GM18511 (cell line): ENCODE results near the gene RHCG.

Experiments used
- ATAC-seq: cut with Tn5 transposase; IDR thresholded peaks from one replicate; pipeline ENCODE4 v1.9.1; 2021; ENCODE audit warnings: mild to moderate bottlenecking, moderate library complexity; ENCODE audit not compliant: unreplicated experiment

The RHCG gene

DNA sequence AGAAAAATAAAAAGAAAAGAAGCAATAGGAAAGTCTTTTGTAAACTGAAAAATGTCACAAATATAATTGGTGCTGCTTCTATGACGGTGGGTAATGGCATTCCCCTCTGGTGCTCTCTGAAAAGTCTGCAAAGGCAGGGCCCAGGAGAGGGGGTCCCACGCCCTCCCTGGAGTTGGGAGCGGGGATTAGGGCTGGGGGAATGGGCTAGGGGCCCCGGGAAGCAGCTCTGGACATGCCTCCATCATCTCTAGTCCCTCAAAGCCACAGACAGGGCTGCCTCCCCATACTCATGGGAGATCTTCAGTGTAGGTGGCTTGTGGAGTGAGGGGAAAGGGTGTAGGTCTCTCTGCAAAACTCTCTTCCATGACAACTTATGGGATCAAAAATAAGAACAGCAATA, 7.8 kb upstream of the RHCG start:
- no peak for ATAC-seq

- ATAC-seq: no peak
These were observed 6.6 kb upstream of the RHCG start for GRCh38 chr15:89502867-89503595.

- ATAC-seq: no peak
These were observed 5.3 kb upstream of the RHCG start for GRCh38 chr15:89501646-89502045.

DNA sequence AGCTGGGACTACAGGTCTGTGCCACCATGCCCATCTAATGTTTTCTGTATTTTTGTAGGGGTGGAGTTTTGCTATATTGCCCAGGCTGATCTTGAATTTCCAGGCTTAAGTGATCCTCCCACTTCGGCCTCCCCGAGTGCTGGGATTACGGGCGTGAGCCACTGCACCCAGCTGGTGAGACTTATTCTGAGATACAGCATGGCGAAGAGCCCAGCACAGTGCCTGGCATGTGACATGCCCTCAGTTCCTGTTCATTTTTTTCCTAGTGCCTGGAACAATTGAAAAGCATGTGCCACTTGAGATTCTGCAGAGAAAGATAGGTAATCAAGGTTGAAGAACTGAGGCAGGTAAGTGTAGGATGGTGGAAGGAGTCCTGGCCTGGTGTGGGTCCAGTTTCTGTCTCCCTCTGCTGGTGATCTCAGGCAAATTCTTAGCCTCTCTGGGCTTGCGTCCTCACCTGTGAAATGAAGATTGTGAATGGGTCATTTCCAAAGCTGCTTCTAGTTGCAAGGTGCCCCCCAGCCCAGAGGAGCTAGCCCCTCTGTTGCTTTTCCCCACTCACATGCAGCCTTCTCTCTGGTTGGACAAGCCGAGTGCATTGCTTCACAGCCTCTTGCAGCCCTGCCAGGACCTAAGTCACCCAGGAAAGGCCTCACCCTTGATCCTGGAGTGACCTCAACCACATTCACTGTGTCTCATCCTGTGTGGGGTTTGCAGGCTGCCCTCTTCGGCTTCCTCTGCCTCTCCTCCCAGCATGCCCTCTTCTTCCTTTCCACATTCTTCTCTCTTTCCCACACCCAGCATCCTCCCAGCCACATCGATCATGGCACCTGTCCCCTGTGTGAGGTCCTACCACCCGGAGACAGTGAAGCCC, 4.3 kb upstream of the RHCG start:
- no peak for ATAC-seq

GRCh38 chr15:89499156-89499555, 2.8 kb upstream of the RHCG start:
- no peak for ATAC-seq

DNA sequence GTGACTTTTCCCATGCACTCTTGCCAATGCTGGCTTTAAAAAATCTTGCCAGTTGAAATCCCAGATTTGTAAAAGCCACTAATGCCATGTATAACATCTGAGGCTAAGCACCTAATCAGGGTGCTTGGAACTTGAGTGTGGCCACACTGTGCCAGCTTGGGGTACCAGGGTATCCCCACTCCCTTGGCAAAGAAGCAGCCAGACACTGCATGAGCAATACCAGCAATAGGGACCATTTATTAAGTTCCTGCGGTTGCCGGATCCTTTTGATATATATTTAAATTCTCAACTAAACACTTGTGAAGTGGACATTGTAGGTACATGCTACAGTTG, 2.2 kb upstream of the RHCG start:
- ATAC-seq: no peak

- ATAC-seq: no peak
These were observed 848 bp upstream of the RHCG start for GRCh38 chr15:89497231-89497630.

DNA sequence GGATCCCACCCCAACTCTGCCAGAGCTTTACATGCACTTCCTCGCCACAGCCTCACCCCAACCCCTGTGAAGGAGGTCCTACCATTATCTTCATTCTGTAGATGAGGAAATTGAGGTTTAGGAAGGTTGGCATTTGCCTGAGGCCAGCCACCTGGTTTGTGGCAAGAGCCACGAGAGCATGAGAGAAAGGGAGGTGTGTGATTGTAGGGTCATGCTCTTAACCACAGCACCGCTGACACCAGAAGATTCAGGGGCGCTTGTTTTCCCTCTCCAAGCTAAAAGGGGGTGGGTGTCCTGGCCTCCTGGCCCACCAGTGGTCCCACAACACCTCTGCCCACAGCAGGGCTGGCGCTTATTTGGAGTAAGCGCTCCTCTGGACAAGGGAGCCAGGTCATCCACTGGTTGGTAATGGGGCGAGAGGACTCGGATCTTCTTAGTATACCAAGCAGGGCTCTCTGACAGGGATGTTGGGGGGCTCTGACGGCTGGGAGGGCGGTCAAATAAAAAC, 691 bp downstream of the RHCG start:
- no peak for ATAC-seq

- ATAC-seq: no peak
These were observed 1.3 kb downstream of the RHCG start for GRCh38 chr15:89494941-89495637.

DNA sequence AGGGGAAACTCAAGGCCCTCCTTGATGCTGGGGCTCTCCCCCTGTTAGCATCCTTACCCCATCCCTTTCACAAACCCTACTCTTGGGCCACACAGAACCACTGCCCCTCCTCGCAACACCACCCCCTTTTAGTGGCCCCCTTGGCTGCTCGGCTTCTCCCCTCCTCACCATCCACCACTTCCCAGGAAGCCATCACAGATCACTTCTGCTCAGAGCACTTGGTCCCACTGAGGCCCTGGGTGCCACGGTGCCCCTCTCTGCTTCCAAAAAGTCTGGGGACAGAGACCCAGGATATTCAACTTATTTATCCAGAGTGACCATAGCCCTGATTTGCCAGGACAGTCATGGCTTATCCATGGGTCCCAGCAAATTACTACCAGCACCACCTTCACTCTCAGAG, 2.4 kb downstream of the RHCG start:
- no peak for ATAC-seq

- ATAC-seq: no peak
These were observed 3.3 kb downstream of the RHCG start for GRCh38 chr15:89492934-89493631.

- ATAC-seq: no peak
These were observed 4.2 kb downstream of the RHCG start for GRCh38 chr15:89492111-89492641.

DNA sequence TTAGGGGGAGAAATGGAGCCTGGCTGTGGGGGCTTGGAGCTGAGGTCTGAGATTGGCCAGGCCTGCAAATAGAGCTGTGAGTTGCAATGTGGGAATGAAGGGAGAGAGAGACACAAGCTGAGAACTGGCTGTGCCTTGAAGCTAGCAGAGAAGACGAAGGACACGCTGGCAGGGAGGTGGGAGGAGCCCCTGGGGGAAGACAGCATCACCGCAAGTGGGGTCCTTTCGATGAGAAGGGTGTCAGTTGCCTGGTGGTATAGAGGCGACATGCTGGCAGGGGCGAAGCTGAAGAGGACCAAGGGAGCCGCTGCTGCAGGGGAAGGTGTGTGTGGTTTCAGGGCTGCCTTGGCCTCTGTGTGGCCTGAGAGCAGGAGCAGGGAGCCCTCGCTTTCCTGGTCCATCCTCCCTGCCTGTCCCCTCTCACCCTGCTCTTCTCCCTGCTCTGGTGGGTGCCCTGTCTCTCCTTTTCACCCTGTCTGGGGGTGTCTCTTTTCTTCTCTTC, 5.5 kb downstream of the RHCG start:
- ATAC-seq: no peak

GRCh38 chr15:89490081-89490813, 6.1 kb downstream of the RHCG start:
- ATAC-seq: no peak

DNA sequence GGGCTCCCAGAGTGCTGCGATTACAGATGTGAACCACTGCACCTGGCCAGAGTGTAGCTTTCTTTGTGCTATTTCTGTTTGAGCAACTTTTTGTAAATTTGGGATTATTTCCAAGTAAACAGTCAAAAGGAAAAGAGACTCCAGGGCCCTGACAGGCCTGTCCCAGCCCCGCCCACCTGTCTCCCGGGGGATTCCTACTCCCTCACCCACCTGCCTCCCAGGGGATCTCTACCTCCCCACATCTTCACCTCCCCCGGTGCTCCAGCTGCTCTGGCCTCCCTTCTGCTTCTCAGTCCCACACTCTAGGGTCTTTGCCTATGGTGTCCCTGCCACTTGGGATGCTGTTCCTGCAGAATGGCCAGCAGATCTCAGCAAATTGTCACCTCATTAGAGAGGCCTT, 7.0 kb downstream of the RHCG start:
- ATAC-seq: no peak

DNA sequence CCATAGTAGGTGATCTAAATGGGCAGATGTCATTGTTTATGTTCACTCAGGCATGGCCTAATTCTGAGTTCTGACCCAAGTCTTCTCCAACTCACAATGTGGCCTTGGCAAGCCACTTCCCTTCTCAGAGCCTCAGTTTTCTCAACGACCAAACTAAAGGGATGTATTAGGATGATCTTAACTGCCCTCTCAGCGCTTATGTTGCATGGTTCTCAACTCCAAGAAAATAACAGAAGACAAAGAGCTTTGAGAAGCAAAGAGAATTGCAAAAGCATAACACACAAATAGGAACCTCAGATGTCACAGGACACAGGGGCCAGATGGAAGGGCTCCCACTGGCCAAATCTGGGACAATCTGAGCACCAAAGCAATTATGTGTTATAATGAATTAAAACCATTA, 8.6 kb downstream of the RHCG start:
- no peak for ATAC-seq

GRCh38 chr15:89486726-89487050, 9.7 kb downstream of the RHCG start:
- no peak for ATAC-seq

DNA sequence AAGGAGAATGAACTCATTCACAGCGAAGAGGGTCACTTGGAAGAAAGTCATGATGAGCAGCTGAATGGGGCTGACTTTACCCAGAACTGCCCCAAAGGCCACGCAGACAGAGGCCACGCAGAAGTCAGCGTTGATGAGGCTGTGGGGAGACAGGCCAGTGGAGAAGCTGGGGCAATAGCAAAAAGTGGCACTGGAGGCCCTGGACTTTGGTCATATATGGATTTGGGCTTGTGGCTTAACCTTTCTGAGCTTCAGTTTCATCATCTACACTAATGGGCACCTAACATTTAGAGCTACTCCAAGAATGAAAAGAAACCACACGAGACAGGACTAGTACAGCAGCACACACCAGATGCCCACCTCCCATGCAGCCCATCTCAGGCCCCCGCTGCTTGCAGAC, 13.3 kb downstream of the RHCG start:
- no peak for ATAC-seq

- ATAC-seq: no peak
These were observed 14.2 kb downstream of the RHCG start for GRCh38 chr15:89482139-89482538.

- ATAC-seq: no peak
These were observed 15.9 kb downstream of the RHCG start for GRCh38 chr15:89480505-89480904.
